Stimulated activated CD8-positive, alpha-beta memory T cell treated with anti-CD3 and anti-CD28 coated beads, Interleukin-12 subunit alpha, Interleukin-12 subunit beta, amount 100 ng/mL, for 24 hours (primary cell): ENCODE measurements around the gene LMNTD2.

Source experiments
- DNase-seq: peaks from one replicate; pipeline ENCODE4 v3.0.0-alpha.2; 2020; ENCODE audit errors: extremely low read depth

Gene LMNTD2

GRCh38 chr11:554428-555226, 5.9 kb downstream of the LMNTD2 start:
- no peak for DNase-seq

DNA sequence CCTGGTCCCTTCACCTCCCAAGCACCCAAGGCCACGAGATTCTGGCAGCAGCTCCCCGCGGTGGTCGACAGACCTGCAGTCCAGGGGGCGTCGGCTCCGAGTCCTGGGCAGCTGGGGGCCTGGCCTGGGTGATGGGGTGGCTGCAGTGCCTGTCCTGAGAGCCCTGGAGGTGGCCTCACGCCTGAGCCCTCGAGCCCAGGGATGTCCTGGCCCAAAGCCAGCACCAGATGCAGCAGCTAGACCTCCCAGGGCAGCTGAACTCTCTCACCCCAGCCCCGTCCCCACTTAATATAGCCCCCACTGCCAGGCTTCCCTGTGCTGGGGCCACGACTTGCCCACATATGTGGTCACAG, 6.6 kb downstream of the LMNTD2 start:
- no peak for DNase-seq

DNA sequence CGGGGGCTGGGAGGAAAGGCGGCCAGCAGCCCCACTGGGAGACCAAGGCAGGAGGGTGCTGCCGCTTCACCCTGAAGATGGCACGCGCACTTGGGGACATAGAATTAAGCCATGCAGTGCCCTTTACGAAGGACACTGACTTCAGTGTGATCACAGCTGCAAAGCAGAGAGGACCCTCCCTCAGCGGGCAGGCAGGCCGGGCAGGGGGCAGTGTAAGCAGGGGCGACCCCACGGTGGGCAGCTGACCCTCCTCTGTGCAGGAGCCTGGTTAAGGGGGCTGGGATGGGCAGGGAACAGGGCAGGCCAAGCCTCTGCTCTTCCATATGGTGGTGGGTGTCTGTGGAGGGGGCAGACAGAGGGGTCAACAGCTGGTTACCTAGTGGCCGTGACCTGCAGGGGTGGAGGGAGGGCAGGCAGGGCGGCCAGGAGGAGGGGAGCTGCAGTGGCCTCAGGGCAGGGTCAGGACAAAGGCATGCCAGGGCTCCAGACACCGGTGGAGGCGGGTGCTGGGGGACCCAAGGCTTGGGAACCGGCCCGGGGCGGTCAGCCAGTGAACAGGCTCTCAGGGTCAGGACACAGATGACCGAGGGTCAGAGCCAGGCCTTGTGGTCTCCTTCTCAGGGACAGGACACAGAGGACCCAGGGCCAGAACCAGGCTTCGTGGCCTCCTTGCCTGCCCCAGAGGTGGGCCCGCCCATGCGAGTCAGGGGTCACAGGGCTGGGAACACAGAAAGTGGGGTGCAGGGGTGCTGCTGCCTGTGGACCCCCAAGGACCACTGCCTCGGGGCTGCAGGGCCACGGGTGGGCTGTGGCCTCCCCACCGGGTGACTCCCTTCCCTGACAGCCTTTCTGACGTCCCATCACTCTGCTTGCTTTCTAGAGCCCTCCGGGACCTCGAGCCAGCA, 7.2 kb downstream of the LMNTD2 start:
- no peak for DNase-seq

- DNase-seq: no peak
Measured at GRCh38 chr11:551596-551995, 8.9 kb downstream of the LMNTD2 start.

- no peak for DNase-seq
Measured at GRCh38 chr11:551131-551530, 9.4 kb downstream of the LMNTD2 start.

DNA sequence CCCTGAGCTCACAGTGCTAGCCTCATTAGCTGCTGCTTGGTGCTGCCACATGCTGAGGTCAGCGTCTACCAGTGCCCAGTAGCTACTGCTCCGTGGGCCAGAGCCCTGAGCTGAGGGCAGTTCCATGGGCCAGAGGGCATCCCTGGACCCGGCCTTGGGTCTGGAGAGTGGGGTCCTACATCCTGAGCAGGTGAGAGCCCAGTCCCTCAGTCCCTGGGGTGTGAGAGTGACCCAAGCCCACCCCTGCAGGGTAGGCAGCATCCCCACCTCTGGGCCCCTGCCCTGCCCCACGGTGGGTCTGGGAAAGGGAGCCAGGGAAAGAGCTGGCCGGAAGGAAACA, 9.8 kb downstream of the LMNTD2 start:
- no peak for DNase-seq

DNA sequence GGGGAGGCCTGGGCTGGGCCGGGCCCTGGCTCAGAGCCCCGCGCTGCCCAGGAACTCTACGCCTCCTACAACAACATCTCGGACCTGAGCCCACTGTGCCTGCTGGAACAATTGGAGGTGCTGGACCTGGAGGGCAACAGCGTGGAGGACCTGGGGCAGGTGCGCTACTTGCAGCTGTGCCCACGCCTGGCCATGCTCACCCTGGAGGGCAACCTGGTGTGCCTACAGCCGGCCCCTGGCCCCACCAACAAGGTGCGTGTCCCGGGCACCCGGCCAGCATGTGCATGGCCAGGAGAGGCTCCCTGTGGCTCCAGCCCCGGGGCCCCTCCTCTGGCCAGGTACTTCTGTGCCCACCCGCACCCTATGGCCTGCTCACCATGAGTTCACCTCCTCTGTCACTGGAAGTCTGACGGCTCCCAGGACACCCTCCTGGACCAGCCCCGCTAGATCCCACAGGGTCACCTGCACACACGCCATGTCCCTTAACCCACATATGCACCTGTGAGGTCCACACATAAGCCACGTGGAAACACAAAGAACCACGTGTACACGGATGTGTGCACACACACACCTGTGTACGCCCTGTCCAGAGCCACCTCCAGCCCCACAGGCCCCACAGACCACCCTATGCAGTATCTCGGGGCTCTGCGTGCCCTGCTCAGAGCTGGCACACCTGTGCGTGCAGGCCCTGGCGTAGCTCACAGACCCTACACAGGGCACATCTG, 10.4 kb downstream of the LMNTD2 start:
- no peak for DNase-seq

DNA sequence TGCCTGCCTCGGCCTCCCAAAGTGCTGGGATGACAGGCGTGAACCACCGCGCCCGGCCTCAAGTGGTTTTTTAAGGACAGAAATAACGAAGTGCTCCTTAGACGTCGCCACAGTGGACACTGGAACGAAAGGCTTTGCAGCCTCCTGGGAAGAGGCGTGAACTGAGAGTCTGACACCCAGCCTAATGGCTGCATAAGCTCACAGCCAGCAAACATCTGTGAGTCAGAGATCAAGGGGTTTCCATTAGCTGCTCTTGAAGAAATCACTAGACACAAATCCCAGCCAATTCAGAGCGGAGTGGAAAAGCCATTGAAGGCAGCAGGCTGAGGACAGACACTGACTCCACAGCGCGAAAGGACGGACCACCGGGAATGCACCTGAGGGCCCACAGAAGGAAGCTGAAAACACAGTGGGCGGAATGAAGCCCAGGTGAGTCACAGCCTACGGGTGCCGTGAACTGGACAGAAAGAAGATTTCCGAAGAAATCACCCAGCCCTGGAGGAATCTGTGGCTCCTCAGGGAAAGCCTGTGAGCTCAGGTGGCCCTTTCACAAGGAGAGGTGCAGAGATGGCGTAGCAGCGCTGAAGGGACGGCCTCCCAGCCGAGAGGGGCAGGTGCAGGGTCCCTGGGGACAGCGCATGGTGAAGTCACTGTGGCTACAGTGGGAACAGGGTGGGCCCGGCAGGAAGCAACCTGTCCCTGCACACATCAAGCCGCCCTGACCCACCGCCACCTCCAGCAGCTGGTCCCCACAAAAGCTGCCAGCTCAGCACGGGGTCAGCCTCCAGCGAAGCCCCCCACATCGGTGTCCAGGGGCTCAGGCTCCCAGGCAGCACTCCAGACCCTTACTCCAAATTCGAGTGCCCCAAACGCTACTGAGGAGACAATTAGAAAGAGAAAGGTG, 11.6 kb downstream of the LMNTD2 start:
- DNase-seq: no peak

- no peak for DNase-seq
Measured at GRCh38 chr11:545171-545570, 15.4 kb downstream of the LMNTD2 start.

DNA sequence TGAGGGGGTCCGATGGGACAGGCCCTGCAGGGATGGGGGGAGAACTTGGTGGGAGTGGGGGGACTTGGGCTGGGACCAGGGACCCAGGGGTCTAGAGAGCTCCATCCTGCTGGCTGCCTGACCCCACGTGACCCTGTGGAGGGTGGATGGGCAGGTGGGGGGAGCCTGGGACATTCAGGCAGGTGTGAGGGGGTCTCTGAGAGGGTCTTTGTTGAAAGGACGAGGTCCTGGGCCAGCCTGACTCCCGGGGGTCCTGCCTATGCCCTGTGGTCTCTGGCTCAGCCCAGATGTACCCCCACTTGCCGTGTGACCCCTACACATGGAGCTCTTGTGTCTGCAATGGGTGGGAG, 15.7 kb downstream of the LMNTD2 start:
- no peak for DNase-seq

DNA sequence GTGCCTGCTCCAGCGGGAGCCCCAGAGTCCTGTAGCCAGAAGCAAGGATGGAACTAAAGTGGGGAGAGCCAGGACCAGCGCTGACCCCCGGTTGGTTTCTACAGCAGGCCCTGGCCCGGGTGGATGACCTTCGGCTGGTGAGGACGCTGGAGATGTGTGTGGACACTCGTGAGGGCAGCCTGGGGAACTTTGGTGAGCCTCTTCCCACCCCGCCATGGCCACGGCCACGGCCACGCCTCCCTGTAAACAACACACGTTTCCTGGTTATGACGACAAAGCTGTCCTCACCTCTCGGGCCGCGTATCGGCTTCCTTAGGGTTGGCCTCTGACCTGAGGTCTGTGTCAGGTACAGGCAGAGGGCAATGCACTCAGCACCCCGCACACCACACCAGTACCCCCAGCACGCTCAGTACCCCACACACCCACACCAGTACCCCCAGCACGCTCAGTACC, 19.1 kb downstream of the LMNTD2 start:
- DNase-seq: no peak

- no peak for DNase-seq
Measured at GRCh38 chr11:540583-541432, 19.7 kb downstream of the LMNTD2 start.

DNA sequence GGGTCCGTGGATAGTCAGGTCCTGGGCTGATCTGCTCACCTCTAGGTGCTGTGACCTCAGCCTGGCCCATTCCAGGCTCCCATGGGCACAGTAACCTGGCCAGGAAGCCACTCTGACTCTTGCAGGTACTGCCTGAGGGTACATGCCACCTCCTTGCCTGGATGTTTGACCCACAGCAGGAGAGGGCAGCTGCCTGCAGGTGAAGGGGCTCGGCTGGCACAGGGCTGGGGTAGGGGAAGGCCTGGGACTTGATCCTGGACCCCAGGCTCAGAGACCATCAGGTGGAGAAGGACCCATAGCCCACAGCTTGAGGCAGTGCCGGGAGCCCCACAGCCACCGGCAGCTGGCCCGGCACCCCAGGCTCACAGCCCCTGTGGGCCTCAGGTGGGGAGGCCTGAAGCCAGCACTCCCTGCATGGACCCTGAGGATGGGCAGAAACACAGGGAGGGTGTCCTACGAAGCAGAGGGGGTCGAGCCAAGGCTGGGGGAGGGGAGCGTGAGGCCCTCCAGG, 20.5 kb downstream of the LMNTD2 start:
- no peak for DNase-seq

GRCh38 chr11:538431-539051, 22.0 kb downstream of the LMNTD2 start:
- DNase-seq: no peak

- no peak for DNase-seq
Measured at GRCh38 chr11:537622-538430, 22.7 kb downstream of the LMNTD2 start.

DNA sequence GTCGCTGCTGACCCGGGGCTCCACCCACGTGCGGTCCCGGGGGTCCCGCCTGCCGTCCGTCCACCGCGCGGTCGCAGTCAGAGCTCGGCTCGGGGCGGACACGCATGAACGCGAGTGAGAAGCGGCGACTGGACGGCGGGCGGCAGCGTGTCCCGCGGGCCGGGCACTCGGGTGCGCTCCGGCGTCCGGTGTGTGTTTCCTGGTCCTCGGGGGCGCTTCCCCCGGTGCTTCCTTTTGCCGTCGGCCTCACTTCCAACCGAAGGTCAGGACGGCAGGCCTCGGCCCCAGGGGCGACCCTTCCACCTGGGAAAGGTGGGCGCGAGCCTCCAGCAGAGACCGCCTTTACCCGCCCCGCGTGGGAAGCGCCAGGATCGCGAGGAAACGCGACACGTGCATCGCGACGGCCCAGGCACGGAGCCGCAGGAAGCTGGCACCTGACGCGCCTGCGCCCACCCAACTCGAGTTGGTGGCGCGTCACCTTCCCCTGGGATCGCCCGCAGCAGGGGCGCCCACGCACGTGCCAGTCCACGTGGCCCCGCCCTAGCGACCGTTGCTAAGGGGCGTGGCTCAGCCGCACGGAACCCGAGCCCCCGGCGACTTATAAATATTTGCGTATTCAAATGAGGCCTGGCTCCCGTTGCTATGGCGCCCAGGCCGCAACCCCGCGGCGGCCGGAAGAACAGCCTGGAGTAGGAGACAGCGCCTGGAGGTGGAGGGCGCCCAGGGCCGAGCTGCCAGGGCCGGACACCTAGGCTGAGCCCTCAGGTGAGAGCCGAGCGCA, 23.5 kb downstream of the LMNTD2 start, which contains the start of gene LRRC56:
LRRC56 (plus strand) TSS at position 687 of the 781 bp plus-strand sequence. CDS start 3,158 bp downstream, outside the sequence.
- peak; percentile 82 for DNase-seq

DNA sequence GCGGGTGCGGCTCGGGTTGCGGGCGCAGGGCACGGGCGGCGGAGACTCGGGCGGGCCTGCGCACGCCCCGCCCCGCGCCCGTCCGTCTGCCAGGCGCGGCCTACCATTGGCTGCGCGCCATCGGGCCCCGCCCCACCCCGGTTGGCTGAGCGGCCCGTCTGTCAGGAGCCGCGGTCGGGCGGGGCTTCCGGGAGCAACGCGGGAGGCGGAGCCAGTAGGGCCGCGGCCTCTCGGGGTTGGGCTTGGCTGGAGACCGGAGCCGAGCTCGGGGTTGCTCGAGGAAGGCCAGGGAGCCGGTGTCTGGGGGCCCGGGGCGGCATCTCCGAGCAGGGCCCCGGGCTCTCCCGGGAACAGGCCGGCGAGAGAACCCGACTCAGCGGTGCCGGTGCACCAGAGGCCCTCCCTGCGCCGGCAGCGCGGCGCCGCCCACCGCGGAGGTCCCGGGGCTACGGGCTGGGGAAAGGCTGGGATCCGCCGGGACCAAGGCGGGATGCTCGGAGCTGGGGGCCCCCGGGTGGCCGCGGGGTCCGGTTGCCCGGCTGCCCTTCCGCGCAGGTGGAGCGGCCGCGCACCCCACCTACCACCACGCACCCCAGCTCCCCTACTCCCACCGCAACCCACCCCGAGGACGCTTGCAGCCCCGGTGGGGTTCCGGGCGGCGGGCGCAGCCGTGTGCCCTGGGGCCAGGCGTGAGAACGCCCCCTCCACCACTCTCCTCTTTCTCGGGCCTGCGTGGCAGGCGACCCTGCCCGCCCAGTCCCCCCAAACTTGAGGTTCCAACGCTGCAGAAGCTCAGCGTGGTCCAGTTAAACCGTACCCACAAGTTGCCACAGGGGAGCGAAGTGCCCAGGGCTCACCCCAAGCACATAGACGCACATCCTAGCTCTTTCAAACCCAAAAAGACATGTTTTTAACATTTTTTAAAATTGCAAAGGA, 24.8 kb downstream of the LMNTD2 start, which contains the start of gene HRAS:
HRAS (minus strand) TSS at position 58 of the 936 bp plus-strand sequence.
- peak; percentile 83 for DNase-seq
